H1 (cell line): ENCODE data around the gene DAAM1. TPM values are rescaled to one million over a fixed set of nuclear protein-coding genes. Genes with fewer than 3 reads are reported as not detected.

Experiments used
- CTCF ChIA-PET: fragments of 300-600 bp; sonication (Branson Sonifier 250); formaldehyde crosslinking; loops from one replicate; lab custom pipeline; 2021; ENCODE audit not compliant: partially characterized antibody; lab: Charles Lee
- POLR2A ChIA-PET: fragments of 300-600 bp; sonication (Branson Sonifier 250); formaldehyde crosslinking; loops from one replicate; lab custom pipeline; 2021; ENCODE audit warnings: inconsistent platforms; ENCODE audit not compliant: partially characterized antibody; lab: Charles Lee
- DNase-seq, 2 experiments: peaks; one replicate each; pipeline versions ENCODE4 v3.0.0 to v3.0.0-alpha.2; 2010 to 2022; ENCODE audit warnings: low spot score in 2 of 2, low read depth in 1 of 2, mixed read lengths in 1 of 2
- FAIRE-seq: peaks from 2 replicates; lab custom pipeline; 2011; peaks lifted over from hg19 to GRCh38; lab: Jason Lieb, UNC
- H2AFZ ChIP-seq: 2 replicates; pipeline ENCODE4 v1.8.1; 2012; ENCODE audit warnings: low read length, inconsistent platforms
- H2AK5ac ChIP-seq: 2 replicates; pipeline ENCODE4 v1.6.1; 2013; ENCODE audit warnings: low read depth, low read length
- H2BK120ac ChIP-seq: replicated peaks from 2 replicates; pipeline ENCODE3; 2013; ENCODE audit warnings: low read depth, low read length, inconsistent platforms
- H2BK12ac ChIP-seq: 2 replicates; pipeline ENCODE4 v1.6.1; 2013; ENCODE audit warnings: low read depth, low read length
- H2BK15ac ChIP-seq: 2 replicates; pipeline ENCODE4 v1.6.1; 2013; ENCODE audit warnings: low read length
- H2BK20ac ChIP-seq: 2 replicates; pipeline ENCODE4 v1.6.1; 2013; ENCODE audit warnings: low read length
- H2BK5ac ChIP-seq: 2 replicates; pipeline ENCODE4 v1.6.1; 2013; ENCODE audit warnings: low read depth, low read length
- H3K14ac ChIP-seq: 2 replicates; pipeline ENCODE4 v1.6.1; 2013; ENCODE audit warnings: inconsistent platforms; ENCODE audit not compliant: insufficient read length
- H3K18ac ChIP-seq: 2 replicates; pipeline ENCODE4 v1.6.1; 2013; ENCODE audit warnings: low read length; ENCODE audit errors: extremely low read depth
- H3K23ac ChIP-seq: 2 replicates; pipeline ENCODE4 v1.6.1; 2013; ENCODE audit warnings: inconsistent platforms; ENCODE audit not compliant: insufficient read length
- H3K23me2 ChIP-seq: 2 replicates; pipeline ENCODE4 v1.6.1; 2013; ENCODE audit warnings: low read depth, low read length
- H3K27ac ChIP-seq: 2 replicates; pipeline ENCODE4 v1.6.1; 2011; ENCODE audit warnings: low read depth, low read length, inconsistent platforms
- H3K27me3 ChIP-seq, 4 experiments: replicated peaks in 1 of 4; 1 replicate in 1 of 4; 2 replicates in 3 of 4; pipeline versions ENCODE4 v1.6.1 to v1.8.1; 2011 to 2013; ENCODE audit warnings: low read length in 3 of 4, mild to moderate bottlenecking in 3 of 4, inconsistent platforms in 2 of 4, mixed read lengths in 2 of 4, moderate library complexity in 1 of 4; ENCODE audit not compliant: control insufficient read depth in 3 of 4, insufficient read depth in 3 of 4; ENCODE audit errors: extremely low read depth in 1 of 4
- H3K36me3 ChIP-seq, 4 experiments: 2 replicates each; pipeline versions ENCODE4 v1.6.1 to v1.8.1; 2011 to 2013; ENCODE audit warnings: mild to moderate bottlenecking in 4 of 4, low read length in 3 of 4, moderate library complexity in 2 of 4, control low read depth in 1 of 4, inconsistent platforms in 1 of 4; ENCODE audit not compliant: insufficient read depth in 4 of 4, control insufficient read depth in 2 of 4
- H3K4ac ChIP-seq: replicated peaks from 2 replicates; pipeline ENCODE3; 2013; ENCODE audit warnings: low read length, low read depth, mixed read lengths, inconsistent platforms; ENCODE audit not compliant: insufficient read length
- H3K4me1 ChIP-seq, 4 experiments: replicated peaks in 1 of 4; 1 replicate in 1 of 4; 2 replicates in 3 of 4; pipeline versions ENCODE4 v1.6.1 to v1.8.1; 2011 to 2013; ENCODE audit warnings: low read length in 3 of 4, inconsistent platforms in 2 of 4, mixed read lengths in 1 of 4; ENCODE audit not compliant: insufficient read depth in 4 of 4, control insufficient read depth in 3 of 4
- H3K4me2 ChIP-seq, 2 experiments: 2 replicates each; pipeline versions ENCODE4 v1.6.1 to v1.8.1; 2011 to 2013; ENCODE audit warnings: low read depth in 2 of 2, low read length in 2 of 2, control low read depth in 1 of 2, inconsistent platforms in 1 of 2, mild to moderate bottlenecking in 1 of 2; ENCODE audit not compliant: insufficient read depth in 1 of 2
- H3K4me3 ChIP-seq, 4 experiments: fragments of 200-600, 300-600 bp in 1 of 4; sonication (generic), shearing (Covaris generic), sonication (Bioruptor Twin) in 1 of 4; 2 replicates each; pipeline versions ENCODE4 v1.5.1 to v1.8.1; 2011 to 2016; ENCODE audit warnings: low read length in 4 of 4, low read depth in 3 of 4, control low read depth in 2 of 4, inconsistent platforms in 2 of 4, mild to moderate bottlenecking in 2 of 4, mixed read lengths in 1 of 4, moderate library complexity in 1 of 4; ENCODE audit not compliant: insufficient read depth in 2 of 4; ENCODE audit errors: extremely low read depth in 1 of 4
- H3K56ac ChIP-seq: replicated peaks from 2 replicates; pipeline ENCODE3; 2013; ENCODE audit warnings: low read depth, mild to moderate bottlenecking, mixed read lengths, low read length, inconsistent platforms; ENCODE audit not compliant: insufficient read length
- H3K79me1 ChIP-seq: 2 replicates; pipeline ENCODE4 v1.6.1; 2013; ENCODE audit warnings: low read depth, low read length, control low read depth
- H3K79me2 ChIP-seq, 2 experiments: 2 replicates each; pipeline versions ENCODE4 v1.6.1 to v1.8.1; 2012 to 2013; ENCODE audit warnings: low read length in 2 of 2, mild to moderate bottlenecking in 2 of 2, inconsistent platforms in 1 of 2; ENCODE audit not compliant: insufficient read depth in 2 of 2, control insufficient read depth in 1 of 2
- H3K9ac ChIP-seq, 4 experiments: replicated peaks in 1 of 4; 1 replicate in 1 of 4; 2 replicates in 3 of 4; pipeline versions ENCODE4 v1.6.1 to v1.8.1; 2011 to 2013; ENCODE audit warnings: low read depth in 3 of 4, low read length in 3 of 4, control low read depth in 2 of 4, mild to moderate bottlenecking in 2 of 4, moderate library complexity in 2 of 4, inconsistent platforms in 1 of 4; ENCODE audit errors: extremely low read depth in 1 of 4
- H3K9me3 ChIP-seq, 2 experiments: 2 replicates each; pipeline versions ENCODE4 v1.6.1 to v1.8.1; 2012 to 2013; ENCODE audit warnings: mild to moderate bottlenecking in 2 of 2, moderate library complexity in 2 of 2, control low read depth in 1 of 2, inconsistent platforms in 1 of 2, low read depth in 1 of 2, low read length in 1 of 2, mixed read lengths in 1 of 2; ENCODE audit not compliant: insufficient read depth in 2 of 2
- H4K20me1 ChIP-seq, 2 experiments: replicated peaks in 1 of 2; 2 replicates each; pipeline versions ENCODE3 to v1.8.1; 2011 to 2013; ENCODE audit warnings: inconsistent platforms in 2 of 2, low read length in 2 of 2, mild to moderate bottlenecking in 1 of 2; ENCODE audit not compliant: insufficient read depth in 2 of 2, control insufficient read depth in 1 of 2
- H4K5ac ChIP-seq: 2 replicates; pipeline ENCODE4 v1.6.1; 2013; ENCODE audit warnings: low read length, low read depth, mixed read lengths, inconsistent platforms; ENCODE audit not compliant: insufficient read length
- H4K8ac ChIP-seq: 2 replicates; pipeline ENCODE4 v1.8.0; 2013; ENCODE audit warnings: mild to moderate bottlenecking, moderate library complexity, low read length, inconsistent platforms; ENCODE audit not compliant: insufficient read depth; ENCODE audit errors: extremely low read depth
- H4K91ac ChIP-seq: replicated peaks from 2 replicates; pipeline ENCODE3; 2013; ENCODE audit warnings: low read length, mixed read lengths, inconsistent platforms; ENCODE audit not compliant: insufficient read length
- CBX8 ChIP-seq: fragments of 300-800, 300-1000 bp; sonication (generic); IDR thresholded peaks from 2 replicates; pipeline ENCODE4 v1.7.1; 2016; ENCODE audit warnings: low read depth, low read length, borderline replicate concordance
- POU5F1 ChIP-seq: IDR thresholded peaks from 2 replicates; pipeline ENCODE4 v1.6.1; 2011; ENCODE audit warnings: low read depth, mild to moderate bottlenecking, low read length, moderate library complexity
- SIRT6 ChIP-seq: IDR thresholded peaks from one replicate; pipeline ENCODE4 v1.7.1; 2012; ENCODE audit warnings: low read length, inconsistent platforms
- ZNF274 ChIP-seq: IDR thresholded peaks from 2 replicates; pipeline ENCODE4 v1.7.0; 2012; ENCODE audit warnings: low read length, borderline replicate concordance; ENCODE audit errors: extremely low read depth
- WGBS, 2 experiments: shearing (Covaris generic) in 1 of 2; methylation state at CpG; one replicate each; pipeline versions ENCODE4 v1.1.6 to v1.1.7; 2013 to 2015; ENCODE audit warnings: low lambda C conversion rate in 2 of 2, mixed read lengths in 2 of 2, inconsistent platforms in 1 of 2, low coverage in 1 of 2, missing lambda C conversion rate in 1 of 2; ENCODE audit not compliant: insufficient replicate concordance in 2 of 2, insufficient coverage in 1 of 2, insufficient read length in 1 of 2; ENCODE audit errors: extremely low coverage in 1 of 2, missing lambda C conversion rate in 1 of 2; 5-methylcytosine and 5-hydroxymethylcytosine counted together
- polyA plus RNA-seq, 7 experiments: library from polyadenylated mRNA; depleted of rRNA in 3 of 7; stranded (reverse) in 5 of 7; unstranded in 2 of 7; fragments of >200 nt in 5 of 7; fragments of 200-250 nt in 2 of 7; gene quantifications; 1 replicate in 5 of 7; 2 replicates in 1 of 7; 4 replicates in 1 of 7; pipeline versions ENCODE4 v1.2.1 to v1.2.3, GENCODE V29; 2011 to 2013; ENCODE audit warnings: missing spikeins in 2 of 7, mixed read lengths in 2 of 7
- total RNA-seq: library from RNA; stranded (reverse); fragmentation: NEBNext Ultra II Directional; extraction: Animal tissue kit (Norgen Biotek cat#: 25700); gene quantifications from 2 replicates; pipeline ENCODE4 v1.2.1, GENCODE V29; 2021

The DAAM1 gene
- total and polyA plus RNA-seq, 2 of the 8 experiments (the other 6 are each of a cell fraction or from before 2014, with no cell fraction given) = 5.0 to 44.9 TPM

- H2BK20ac ChIP-seq = no peak overlapping the region
- ChIA-PET POLR2A (interaction anchor here (0.6 kb wide), 1 partner anchor 31 kb away, joined by 3 read pairs; no protein-coding TSS in a partner anchor), CTCF (interaction anchor here (1.0 to 1.8 kb wide), 3 partner anchors 9 to 51 kb away, joined by 3 to 5 read pairs (median 4); no protein-coding TSS in a partner anchor)
- H2BK15ac ChIP-seq = no peak overlapping the region
- peaks cover 0 to 2% (median 0%) of the 10 kb centered on the region in 4 experiments; a peak in 1 of 7 replicates for H3K4me1 ChIP-seq
- 78% methylated on average over 3 of the region's 3 CpGs; no CpG with 5 or more reads in 1 of the 2 experiments for WGBS, 2 experiments
- no peaks in the 10 kb centered on the region for H3K36me3 ChIP-seq
- H4K8ac ChIP-seq = no peak overlapping the region
- H2AK5ac ChIP-seq = no peak overlapping the region
- DNase-seq (no peak), FAIRE-seq (no peak)
- H3K27me3 ChIP-seq = no peaks in the 10 kb centered on the region
- no peak overlapping the region for H4K91ac ChIP-seq
- H3K23me2 ChIP-seq = no peaks in the 10 kb centered on the region
- no peak overlapping the region for H2BK5ac ChIP-seq
- H2BK120ac ChIP-seq = no peak overlapping the region
- no peak overlapping the region for H3K14ac ChIP-seq
- no peak overlapping the region for H3K4me2 ChIP-seq
- no peak overlapping the region for H4K5ac ChIP-seq
- no peaks in the 10 kb centered on the region for H3K9me3 ChIP-seq
- no peak overlapping the region for H2AFZ ChIP-seq
- H3K18ac ChIP-seq = no peak overlapping the region
- no peaks in the 10 kb centered on the region for H4K20me1 ChIP-seq
- H3K56ac ChIP-seq = no peak overlapping the region
- H3K23ac ChIP-seq = no peak overlapping the region
- H3K4ac ChIP-seq = no peak overlapping the region
- no peak overlapping the region for H3K9ac ChIP-seq
- H3K27ac ChIP-seq = no peak overlapping the region
- H3K4me3 ChIP-seq = no peak overlapping the region
- H3K79me2 ChIP-seq = no peaks in the 10 kb centered on the region
- no peak overlapping the region for H2BK12ac ChIP-seq
- no peaks in the 10 kb centered on the region for H3K79me1 ChIP-seq
- TF ChIP-seq ZNF274 (no peak), CBX8 (no peak), POU5F1 (no peak), SIRT6 (no peak)
Observed at GRCh38 chr14:59313658-59314608, 125.5 kb downstream of the DAAM1 start.
